K562 (cell line): ENCODE measurements around the gene ADGRG1. TPM values are rescaled to one million over a fixed set of nuclear protein-coding genes. Genes with fewer than 3 reads are reported as not detected.

Experiments used
- ATAC-seq: fragments of 200-7000 bp; cut with Tn5 transposase; 3 replicates; pipeline ENCODE4 v1.9.1; 2020; ENCODE audit warnings: moderate library complexity
- BruUV-seq: library from RNA; stranded (reverse); fragments of 400-500 nt; replicated peaks from 2 replicates; lab custom pipeline; 2021; lab: Mats Ljungman, UMichigan
- CTCF ChIA-PET: fragments of 300-600 bp; formaldehyde crosslinking; extraction: SDS; loops from one replicate; lab custom pipeline; 2021; ENCODE audit warnings: low intra/inter-chr PET ratio; lab: Yijun Ruan, JAX
- POLR2A ChIA-PET: fragments of 300-600, 350-650 bp; sonication (Branson Sonifier 250); formaldehyde crosslinking; extraction: SDS; loops from one replicate; lab custom pipeline; 2021; ENCODE audit warnings: antibody characterized with exemption, inconsistent platforms; lab: Yijun Ruan, JAX
- DNase-seq, 4 experiments: peaks; one replicate each; pipeline versions ENCODE4 v3.0.0 to v3.0.0-alpha.2; 2011 to 2018; ENCODE audit warnings: low spot score in 3 of 4, mixed read lengths in 3 of 4; ENCODE audit errors: extremely low read depth in 1 of 4
- FAIRE-seq: peaks from 2 replicates; lab custom pipeline; 2011; peaks lifted over from hg19 to GRCh38; lab: Jason Lieb, UNC
- H2AFZ ChIP-seq: 2 replicates; pipeline ENCODE4 v1.6.0; 2011; ENCODE audit warnings: low read depth, low read length, control low read depth, inconsistent platforms
- H3K27ac ChIP-seq: fragments of 200-600 bp; 3 replicates; pipeline ENCODE4 v1.8.0; 2011; ENCODE audit warnings: low read depth, mild to moderate bottlenecking, control low read depth, inconsistent platforms, low read length, moderate library complexity, mixed read lengths; ENCODE audit errors: extremely low read depth
- H3K27me3 ChIP-seq, 2 experiments: fragments of 300-600 bp in 1 of 2; 2 replicates in 1 of 2; 3 replicates in 1 of 2; pipeline versions ENCODE4 v1.6.0 to v1.8.0; 2011; ENCODE audit warnings: inconsistent platforms in 2 of 2, low read length in 2 of 2, mild to moderate bottlenecking in 1 of 2, mixed read lengths in 1 of 2, moderate library complexity in 1 of 2; ENCODE audit not compliant: control insufficient read depth in 2 of 2, insufficient read depth in 2 of 2
- H3K36me3 ChIP-seq: fragments of 300-600 bp; 3 replicates; pipeline ENCODE4 v1.8.0; 2011; ENCODE audit warnings: mild to moderate bottlenecking, low read length, inconsistent platforms; ENCODE audit not compliant: control insufficient read depth, insufficient read depth
- H3K4me1 ChIP-seq, 2 experiments: fragments of 200-600 bp in 1 of 2; replicated peaks in 1 of 2; 2 replicates in 1 of 2; 3 replicates in 1 of 2; pipeline versions ENCODE4 v1.5.1 to v1.8.0; 2011; ENCODE audit warnings: inconsistent platforms in 2 of 2, low read length in 2 of 2, mild to moderate bottlenecking in 1 of 2, mixed read lengths in 1 of 2, moderate library complexity in 1 of 2; ENCODE audit not compliant: control insufficient read depth in 2 of 2, insufficient read depth in 2 of 2
- H3K4me2 ChIP-seq: 2 replicates; pipeline ENCODE4 v1.6.1; 2011; ENCODE audit warnings: low read length, control low read depth, inconsistent platforms, mixed read lengths; ENCODE audit not compliant: insufficient read depth
- H3K4me3 ChIP-seq: fragments of 200-600 bp; sonication (generic), shearing (Covaris generic); 2 replicates; pipeline ENCODE4 v1.5.1; 2016; ENCODE audit warnings: control low read depth, inconsistent platforms
- H3K79me2 ChIP-seq: fragments of 200-600 bp; 3 replicates; pipeline ENCODE4 v1.8.0; 2011; ENCODE audit warnings: low read length, inconsistent platforms; ENCODE audit not compliant: control insufficient read depth, insufficient read depth
- H3K9ac ChIP-seq, 2 experiments: 2 replicates each; pipeline versions ENCODE4 v1.6.0 to v1.6.1; 2011; ENCODE audit warnings: low read depth in 2 of 2, low read length in 2 of 2, control low read depth in 1 of 2, inconsistent platforms in 1 of 2, mild to moderate bottlenecking in 1 of 2, mixed read lengths in 1 of 2; ENCODE audit not compliant: insufficient read depth in 1 of 2
- H3K9me1 ChIP-seq: one replicate; pipeline ENCODE4 v1.6.0; 2011; ENCODE audit warnings: inconsistent platforms, mild to moderate bottlenecking, low read length, moderate library complexity; ENCODE audit not compliant: control insufficient read depth, insufficient read depth
- H3K9me3 ChIP-seq: replicated peaks from 2 replicates; pipeline ENCODE4 v1.5.1; 2011; ENCODE audit warnings: low read depth, low read length, inconsistent platforms; ENCODE audit not compliant: control insufficient read depth, insufficient read depth
- H4K20me1 ChIP-seq: replicated peaks from 2 replicates; pipeline ENCODE4 v1.6.1; 2011; ENCODE audit warnings: low read length, inconsistent platforms, mixed read lengths; ENCODE audit not compliant: control insufficient read depth, insufficient read depth
- KAT2B ChIP-seq: IDR thresholded peaks from one replicate; pipeline ENCODE4 v1.6.1; 2012; ENCODE audit warnings: low read depth, mild to moderate bottlenecking, control low read depth, inconsistent platforms, low read length, moderate library complexity
- MEF2A ChIP-seq: IDR thresholded peaks from 2 replicates; pipeline ENCODE4 v1.6.1; 2011; ENCODE audit warnings: low read depth, mild to moderate bottlenecking, low read length, moderate library complexity; ENCODE audit not compliant: control insufficient read depth
- RFX5 ChIP-seq: IDR thresholded peaks from 2 replicates; pipeline ENCODE4 v1.6.1; 2011; ENCODE audit warnings: low read depth, mild to moderate bottlenecking, improper control_type of control experiment, low read length
- SAFB2 ChIP-seq: fragments of 200-400 bp; formaldehyde crosslinking; IDR thresholded peaks from 2 replicates; pipeline ENCODE4 v1.6.1; 2018; ENCODE audit warnings: borderline replicate concordance, low read length, low read depth, moderate library complexity; ENCODE audit not compliant: severe bottlenecking
- ZC3H4 ChIP-seq: sonication (generic); formaldehyde crosslinking; IDR thresholded peaks from 2 replicates; pipeline ENCODE4 v1.9.0; 2021; ENCODE audit warnings: missing genetic modification reagents, borderline replicate concordance
- ZFPM2 ChIP-seq: fragments of 250-450 bp; sonication (Bioruptor Pico); IDR thresholded peaks from 2 replicates; pipeline ENCODE4 v1.5.1; 2022; ENCODE audit warnings: mild to moderate bottlenecking
- ZNF224 ChIP-seq: sonication (generic); formaldehyde crosslinking; IDR thresholded peaks from 2 replicates; pipeline ENCODE4 v1.8.0; 2022; ENCODE audit warnings: mild to moderate bottlenecking, missing genetic modification reagents
- ZNF551 ChIP-seq: fragments of 250-450 bp; sonication (Bioruptor Pico); IDR thresholded peaks from 2 replicates; pipeline ENCODE4 v1.5.0; 2021; ENCODE audit warnings: mild to moderate bottlenecking, moderate library complexity
- WGBS: fragments of 100-300 bp; shearing (Covaris generic); methylation state at CpG from one replicate; pipeline ENCODE4 v1.1.6; 2016; ENCODE audit warnings: low coverage, mixed read lengths; ENCODE audit not compliant: insufficient coverage; ENCODE audit errors: missing lambda C conversion rate; 5-methylcytosine and 5-hydroxymethylcytosine counted together
- in situ Hi-C: fragments of 300-500 bp; cut with MboI; formaldehyde crosslinking; loops from 4 replicates; pipeline ENCODE4 v1.15.0; 2018; ENCODE audit warnings: inconsistent platforms, mixed read lengths
- intact Hi-C: fragments of 100-400 bp; cut with micrococcal nuclease; formaldehyde crosslinking; loops from 2 replicates; pipeline ENCODE4 v1.14.2; 2022
- polyA plus RNA-seq, 8 experiments: library from polyadenylated mRNA; depleted of rRNA in 4 of 8; stranded (reverse) in 5 of 8; unstranded in 3 of 8; fragments of >200 nt; fragmentation: Nextera tagmentation in 2 of 8; fragmentation: Illumina TruSeq in 1 of 8; extraction: Ambion mirVana in 2 of 8; extraction: Trizol in 1 of 8; gene quantifications; 2 replicates each; pipeline versions ENCODE4 v1.2.1 to v1.2.3, GENCODE V29; 2011 to 2014; ENCODE audit warnings: inconsistent platforms in 1 of 8, missing spikeins in 1 of 8
- total RNA-seq, 7 experiments: library from RNA; depleted of rRNA in 6 of 7; stranded (reverse); fragments of >200 nt in 6 of 7; fragmentation: Illumina TruSeq in 2 of 7; extraction: Trizol in 2 of 7; gene quantifications; 2 replicates each; pipeline versions ENCODE4 v1.2.1 to v1.2.3, GENCODE V29; 2011 to 2021; ENCODE audit warnings: low replicate concordance in 1 of 7
- TF ChIP-seq, protein P1 (sequence below): fragments of 250-450 bp; sonication (Bioruptor Pico); IDR thresholded peaks from 2 replicates; pipeline ENCODE4 v1.8.0; 2022; ENCODE audit warnings: moderate library complexity, mild to moderate bottlenecking, inconsistent platforms
- TF ChIP-seq, protein P2 (sequence below), 2 experiments: IDR thresholded peaks; 2 replicates each; pipeline ENCODE4 v1.6.1; 2011; ENCODE audit warnings: borderline replicate concordance in 1 of 2, control low read depth in 1 of 2, low read depth in 1 of 2, low read length in 1 of 2, mild to moderate bottlenecking in 1 of 2, mixed read lengths in 1 of 2, moderate library complexity in 1 of 2; ENCODE audit not compliant: insufficient read depth in 1 of 2, insufficient read length in 1 of 2, poor library complexity in 1 of 2, severe bottlenecking in 1 of 2; ENCODE audit errors: extremely low read depth in 1 of 2
- TF ChIP-seq, protein P3 (sequence below): fragments of 250-450 bp; sonication (Bioruptor Pico); IDR thresholded peaks from 2 replicates; pipeline ENCODE4 v1.4.0; 2020; ENCODE audit warnings: mild to moderate bottlenecking, moderate library complexity
- TF ChIP-seq, protein P4 (sequence below), 2 experiments: fragments of 250-450 bp in 1 of 2; fragments of 450-650 bp in 1 of 2; sonication (Bioruptor Pico) in 1 of 2; IDR thresholded peaks; 2 replicates each; pipeline versions ENCODE4 v1.6.1 to v1.8.0; 2016 to 2021; ENCODE audit warnings: mild to moderate bottlenecking in 2 of 2, moderate library complexity in 2 of 2, missing compliant biosample characterization in 1 of 2, missing genetic modification characterization in 1 of 2

Gene ADGRG1
- total and polyA plus RNA-seq, 9 of the 15 experiments (the other 6 are each of a cell fraction or from before 2014, with no cell fraction given): 0.04 to 0.31 (median 0.16) TPM; not detected in 6

DNA sequence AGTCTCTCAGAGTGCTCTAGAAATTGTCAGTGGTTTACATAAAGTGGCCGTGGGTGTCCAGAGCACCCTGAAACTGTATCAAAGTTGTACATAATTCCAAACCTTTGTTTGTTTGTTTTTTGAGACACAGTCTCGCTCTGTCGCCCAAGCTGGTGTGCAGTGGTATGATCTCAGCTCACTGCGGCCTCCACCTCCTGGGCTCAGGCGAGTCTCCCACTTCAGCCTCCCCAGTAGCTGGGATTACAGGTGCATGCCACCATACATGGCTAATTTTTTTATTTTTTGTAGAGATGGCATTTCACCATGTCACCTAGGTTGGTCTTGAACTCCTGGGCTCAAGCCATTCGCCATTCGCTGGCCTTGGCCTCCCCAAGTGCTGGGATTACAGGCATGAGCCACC lies 24.3 kb upstream of the ADGRG1 start:
- CTCF ChIA-PET: no interaction called here
- intact Hi-C loops: no loop called here
- no peak overlapping the region for H3K4me3 ChIP-seq

More for the DNA sequence above, 24.3 kb upstream of the ADGRG1 start:
- POLR2A ChIA-PET: no interaction called here
- Histone ChIP-seq H3K9ac (no peak overlapping the region), H3K79me2 (no peaks in the 10 kb centered on the region), H2AFZ (no peak overlapping the region), H3K27me3 (no peaks in the 10 kb centered on the region), H3K9me3 (no peaks in the 10 kb centered on the region), H3K36me3 (no peaks in the 10 kb centered on the region), H3K27ac (no peak overlapping the region), H4K20me1 (no peaks in the 10 kb centered on the region), H3K4me1 (peaks cover 23 to 54% of the 10 kb centered on the region in 2 experiments), H3K4me2 (no peak overlapping the region), H3K9me1 (no peaks in the 10 kb centered on the region)
- DNase-seq: no peak
- BruUV-seq: no TSS peak
- no peak for TF ChIP-seq KAT2B
- TF ChIP-seq, protein P1, sequence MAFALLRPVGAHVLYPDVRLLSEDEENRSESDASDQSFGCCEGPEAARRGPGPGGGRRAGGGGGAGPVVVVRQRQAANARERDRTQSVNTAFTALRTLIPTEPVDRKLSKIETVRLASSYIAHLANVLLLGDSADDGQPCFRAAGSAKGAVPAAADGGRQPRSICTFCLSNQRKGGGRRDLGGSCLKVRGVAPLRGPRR: no peak
- TF ChIP-seq, protein P2, sequence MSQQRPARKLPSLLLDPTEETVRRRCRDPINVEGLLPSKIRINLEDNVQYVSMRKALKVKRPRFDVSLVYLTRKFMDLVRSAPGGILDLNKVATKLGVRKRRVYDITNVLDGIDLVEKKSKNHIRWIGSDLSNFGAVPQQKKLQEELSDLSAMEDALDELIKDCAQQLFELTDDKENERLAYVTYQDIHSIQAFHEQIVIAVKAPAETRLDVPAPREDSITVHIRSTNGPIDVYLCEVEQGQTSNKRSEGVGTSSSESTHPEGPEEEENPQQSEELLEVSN (IDR thresholded peaks at IDR 0.05; ENCODE audit: borderline replicate concordance in 1 of 2, extremely low read depth in 1 of 2, insufficient read depth in 1 of 2, insufficient read length in 1 of 2, low read depth in 1 of 2, low read length in 1 of 2, poor library complexity in 1 of 2, severe bottlenecking in 1 of 2): no peak
- no peak for TF ChIP-seq SAFB2
- no peak for TF ChIP-seq ZNF224 (CRISPR knock-in tag)
- no peak for TF ChIP-seq MEF2A
- no peak for TF ChIP-seq ZNF551 (CRISPR knock-in tag)
- no peak for TF ChIP-seq RFX5
- TF ChIP-seq, protein P3, sequence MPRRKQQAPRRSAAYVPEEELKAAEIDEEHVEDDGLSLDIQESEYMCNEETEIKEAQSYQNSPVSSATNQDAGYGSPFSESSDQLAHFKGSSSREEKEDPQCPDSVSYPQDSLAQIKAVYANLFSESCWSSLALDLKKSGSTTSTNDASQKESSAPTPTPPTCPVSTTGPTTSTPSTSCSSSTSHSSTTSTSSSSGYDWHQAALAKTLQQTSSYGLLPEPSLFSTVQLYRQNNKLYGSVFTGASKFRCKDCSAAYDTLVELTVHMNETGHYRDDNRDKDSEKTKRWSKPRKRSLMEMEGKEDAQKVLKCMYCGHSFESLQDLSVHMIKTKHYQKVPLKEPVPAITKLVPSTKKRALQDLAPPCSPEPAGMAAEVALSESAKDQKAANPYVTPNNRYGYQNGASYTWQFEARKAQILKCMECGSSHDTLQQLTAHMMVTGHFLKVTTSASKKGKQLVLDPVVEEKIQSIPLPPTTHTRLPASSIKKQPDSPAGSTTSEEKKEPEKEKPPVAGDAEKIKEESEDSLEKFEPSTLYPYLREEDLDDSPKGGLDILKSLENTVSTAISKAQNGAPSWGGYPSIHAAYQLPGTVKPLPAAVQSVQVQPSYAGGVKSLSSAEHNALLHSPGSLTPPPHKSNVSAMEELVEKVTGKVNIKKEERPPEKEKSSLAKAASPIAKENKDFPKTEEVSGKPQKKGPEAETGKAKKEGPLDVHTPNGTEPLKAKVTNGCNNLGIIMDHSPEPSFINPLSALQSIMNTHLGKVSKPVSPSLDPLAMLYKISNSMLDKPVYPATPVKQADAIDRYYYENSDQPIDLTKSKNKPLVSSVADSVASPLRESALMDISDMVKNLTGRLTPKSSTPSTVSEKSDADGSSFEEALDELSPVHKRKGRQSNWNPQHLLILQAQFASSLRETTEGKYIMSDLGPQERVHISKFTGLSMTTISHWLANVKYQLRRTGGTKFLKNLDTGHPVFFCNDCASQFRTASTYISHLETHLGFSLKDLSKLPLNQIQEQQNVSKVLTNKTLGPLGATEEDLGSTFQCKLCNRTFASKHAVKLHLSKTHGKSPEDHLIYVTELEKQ (CRISPR knock-in tag): no peak
- no peak for TF ChIP-seq ZC3H4 (CRISPR knock-in tag)
- no peak for TF ChIP-seq ZFPM2 (CRISPR knock-in tag)
- TF ChIP-seq, protein P4, sequence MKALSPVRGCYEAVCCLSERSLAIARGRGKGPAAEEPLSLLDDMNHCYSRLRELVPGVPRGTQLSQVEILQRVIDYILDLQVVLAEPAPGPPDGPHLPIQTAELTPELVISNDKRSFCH (CRISPR knock-in tag; IDR thresholded peaks at IDR 0.05): no peak
- TF ChIP-seq, protein P4 (tag; IDR thresholded peaks at IDR 0.05): no peak
- no peak for FAIRE-seq
- WGBS: 82% methylated on average over 7 of the region's 7 CpGs
- ATAC-seq: no peak
- in situ Hi-C loops: no loop called here
